ENCODE data around the gene DCP1B. TPM values are rescaled to one million over a fixed set of nuclear protein-coding genes. Genes with fewer than 3 reads are reported as not detected.
A peak's percentile ranks its signal among the peaks of the same experiment; 100 is the strongest.

DCP1B gene
- polyA plus RNA-seq, 1 experiment = 32.9 TPM

GRCh38 chr12:1993341-1993740, 10.9 kb downstream of the DCP1B start:
- peak; percentile 88 for DNase-seq (ENCODE audit: low read depth, low spot score)
- Histone ChIP-seq H3K27ac (ENCODE audit: low read depth, low read length) (no peak overlapping the region), H3K4me3 (ENCODE audit: low read depth, low read length) (no peak overlapping the region), H3K27me3 (ENCODE audit: control insufficient read depth, insufficient read depth, low read length) (no peaks in the 10 kb centered on the region), H3K9me3 (ENCODE audit: control insufficient read depth, insufficient read depth, low read length) (no peaks in the 10 kb centered on the region)
- POLR2A ChIA-PET = interaction anchor here (0.6 to 2.5 kb wide), 6 partner anchors 11 to 290 kb away, joined by 3 to 25 read pairs (median 4); partner anchors contain the start of gene DCP1B
- CTCF ChIA-PET = no interaction called here
- TF ChIP-seq, protein P1, sequence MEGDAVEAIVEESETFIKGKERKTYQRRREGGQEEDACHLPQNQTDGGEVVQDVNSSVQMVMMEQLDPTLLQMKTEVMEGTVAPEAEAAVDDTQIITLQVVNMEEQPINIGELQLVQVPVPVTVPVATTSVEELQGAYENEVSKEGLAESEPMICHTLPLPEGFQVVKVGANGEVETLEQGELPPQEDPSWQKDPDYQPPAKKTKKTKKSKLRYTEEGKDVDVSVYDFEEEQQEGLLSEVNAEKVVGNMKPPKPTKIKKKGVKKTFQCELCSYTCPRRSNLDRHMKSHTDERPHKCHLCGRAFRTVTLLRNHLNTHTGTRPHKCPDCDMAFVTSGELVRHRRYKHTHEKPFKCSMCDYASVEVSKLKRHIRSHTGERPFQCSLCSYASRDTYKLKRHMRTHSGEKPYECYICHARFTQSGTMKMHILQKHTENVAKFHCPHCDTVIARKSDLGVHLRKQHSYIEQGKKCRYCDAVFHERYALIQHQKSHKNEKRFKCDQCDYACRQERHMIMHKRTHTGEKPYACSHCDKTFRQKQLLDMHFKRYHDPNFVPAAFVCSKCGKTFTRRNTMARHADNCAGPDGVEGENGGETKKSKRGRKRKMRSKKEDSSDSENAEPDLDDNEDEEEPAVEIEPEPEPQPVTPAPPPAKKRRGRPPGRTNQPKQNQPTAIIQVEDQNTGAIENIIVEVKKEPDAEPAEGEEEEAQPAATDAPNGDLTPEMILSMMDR (IDR thresholded peaks at IDR 0.05; ENCODE audit: low read depth, low read length) = no peak

GRCh38 chr12:1992732-1993131, 11.5 kb downstream of the DCP1B start:
- Histone ChIP-seq H3K4me3 (ENCODE audit: low read depth, low read length) (no peak overlapping the region), H3K9me3 (ENCODE audit: control insufficient read depth, insufficient read depth, low read length) (no peaks in the 10 kb centered on the region), H3K27me3 (ENCODE audit: control insufficient read depth, insufficient read depth, low read length) (no peaks in the 10 kb centered on the region), H3K27ac (ENCODE audit: low read depth, low read length) (peak overlapping the region; percentile 41)
- CTCF ChIA-PET = no interaction called here
- POLR2A ChIA-PET = interaction anchor here (0.6 to 2.5 kb wide), 5 partner anchors 11 to 94 kb away, joined by 3 to 25 read pairs (median 3); partner anchors contain the start of gene DCP1B
- TF ChIP-seq, protein P1 (IDR thresholded peaks at IDR 0.05; ENCODE audit: low read depth, low read length) = no peak
- DNase-seq (ENCODE audit: low read depth, low spot score) = no peak

GRCh38 chr12:1989111-1989510, 15.1 kb downstream of the DCP1B start:
- POLR2A ChIA-PET = no interaction called here
- CTCF ChIA-PET = no interaction called here
- TF ChIP-seq, protein P1 (IDR thresholded peaks at IDR 0.05; ENCODE audit: low read depth, low read length) = no peak
- no peak overlapping the region for H3K27ac ChIP-seq (ENCODE audit: low read depth, low read length)
- DNase-seq (ENCODE audit: low read depth, low spot score) = no peak
- peaks cover 12% of the 10 kb centered on the region for H3K9me3 ChIP-seq (ENCODE audit: control insufficient read depth, insufficient read depth, low read length)
- H3K4me3 ChIP-seq (ENCODE audit: low read depth, low read length) = no peak overlapping the region
- H3K27me3 ChIP-seq (ENCODE audit: control insufficient read depth, insufficient read depth, low read length) = no peaks in the 10 kb centered on the region

DNA sequence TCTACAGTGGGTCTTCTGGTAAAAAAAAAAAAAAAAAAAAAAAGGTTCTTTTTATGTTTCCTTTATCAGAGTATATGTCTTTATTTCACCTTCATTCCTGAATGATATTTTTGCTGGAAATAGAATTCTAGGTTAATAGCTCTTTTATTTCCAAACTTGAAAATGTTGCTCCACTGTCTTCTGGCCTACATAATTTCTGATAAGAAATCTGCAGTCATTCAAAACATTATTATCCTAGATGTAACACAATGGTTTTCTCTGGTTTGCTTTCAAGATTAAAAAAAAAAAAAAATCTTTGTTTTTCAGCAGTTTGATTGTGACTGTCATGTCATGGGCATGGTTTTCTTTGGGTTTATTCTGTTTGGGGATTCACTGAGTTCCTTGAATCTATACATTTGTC, 19.5 kb downstream of the DCP1B start:
- Histone ChIP-seq H3K27me3 (ENCODE audit: control insufficient read depth, insufficient read depth, low read length) (no peaks in the 10 kb centered on the region), H3K9me3 (ENCODE audit: control insufficient read depth, insufficient read depth, low read length) (peaks cover 12% of the 10 kb centered on the region), H3K27ac (ENCODE audit: low read depth, low read length) (no peak overlapping the region), H3K4me3 (ENCODE audit: low read depth, low read length) (no peak overlapping the region)
- POLR2A ChIA-PET = no interaction called here
- DNase-seq (ENCODE audit: low read depth, low spot score) = no peak
- CTCF ChIA-PET = interaction anchor here (0.6 kb wide), 1 partner anchor 18 kb away, joined by 12 read pairs; no protein-coding TSS in a partner anchor
- TF ChIP-seq, protein P1 (IDR thresholded peaks at IDR 0.05; ENCODE audit: low read depth, low read length) = no peak

- no peak overlapping the region for H3K4me3 ChIP-seq (ENCODE audit: low read depth, low read length)
- no peaks in the 10 kb centered on the region for H3K9me3 ChIP-seq (ENCODE audit: control insufficient read depth, insufficient read depth, low read length)
- no peak overlapping the region for H3K27ac ChIP-seq (ENCODE audit: low read depth, low read length)
- DNase-seq (ENCODE audit: low read depth, low spot score) = no peak
- TF ChIP-seq, protein P1 (IDR thresholded peaks at IDR 0.05; ENCODE audit: low read depth, low read length) = no peak
- CTCF ChIA-PET = no interaction called here
- POLR2A ChIA-PET = no interaction called here
- H3K27me3 ChIP-seq (ENCODE audit: control insufficient read depth, insufficient read depth, low read length) = no peaks in the 10 kb centered on the region
Observed at GRCh38 chr12:1980282-1980681, 24.0 kb downstream of the DCP1B start.
